ENCODE data around the gene KCNG1. TPM values are rescaled to one million over a fixed set of nuclear protein-coding genes. Genes with fewer than 3 reads are reported as not detected.

The KCNG1 gene, protein sequence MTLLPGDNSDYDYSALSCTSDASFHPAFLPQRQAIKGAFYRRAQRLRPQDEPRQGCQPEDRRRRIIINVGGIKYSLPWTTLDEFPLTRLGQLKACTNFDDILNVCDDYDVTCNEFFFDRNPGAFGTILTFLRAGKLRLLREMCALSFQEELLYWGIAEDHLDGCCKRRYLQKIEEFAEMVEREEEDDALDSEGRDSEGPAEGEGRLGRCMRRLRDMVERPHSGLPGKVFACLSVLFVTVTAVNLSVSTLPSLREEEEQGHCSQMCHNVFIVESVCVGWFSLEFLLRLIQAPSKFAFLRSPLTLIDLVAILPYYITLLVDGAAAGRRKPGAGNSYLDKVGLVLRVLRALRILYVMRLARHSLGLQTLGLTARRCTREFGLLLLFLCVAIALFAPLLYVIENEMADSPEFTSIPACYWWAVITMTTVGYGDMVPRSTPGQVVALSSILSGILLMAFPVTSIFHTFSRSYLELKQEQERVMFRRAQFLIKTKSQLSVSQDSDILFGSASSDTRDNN
- polyA plus RNA-seq (2011; rRNA removed) (16.0 and 20.3 TPM in 2 replicates), polyA minus RNA-seq (2011; rRNA and poly(A)+ RNA removed) (12.3 and 15.2 TPM in 2 replicates)

DNA sequence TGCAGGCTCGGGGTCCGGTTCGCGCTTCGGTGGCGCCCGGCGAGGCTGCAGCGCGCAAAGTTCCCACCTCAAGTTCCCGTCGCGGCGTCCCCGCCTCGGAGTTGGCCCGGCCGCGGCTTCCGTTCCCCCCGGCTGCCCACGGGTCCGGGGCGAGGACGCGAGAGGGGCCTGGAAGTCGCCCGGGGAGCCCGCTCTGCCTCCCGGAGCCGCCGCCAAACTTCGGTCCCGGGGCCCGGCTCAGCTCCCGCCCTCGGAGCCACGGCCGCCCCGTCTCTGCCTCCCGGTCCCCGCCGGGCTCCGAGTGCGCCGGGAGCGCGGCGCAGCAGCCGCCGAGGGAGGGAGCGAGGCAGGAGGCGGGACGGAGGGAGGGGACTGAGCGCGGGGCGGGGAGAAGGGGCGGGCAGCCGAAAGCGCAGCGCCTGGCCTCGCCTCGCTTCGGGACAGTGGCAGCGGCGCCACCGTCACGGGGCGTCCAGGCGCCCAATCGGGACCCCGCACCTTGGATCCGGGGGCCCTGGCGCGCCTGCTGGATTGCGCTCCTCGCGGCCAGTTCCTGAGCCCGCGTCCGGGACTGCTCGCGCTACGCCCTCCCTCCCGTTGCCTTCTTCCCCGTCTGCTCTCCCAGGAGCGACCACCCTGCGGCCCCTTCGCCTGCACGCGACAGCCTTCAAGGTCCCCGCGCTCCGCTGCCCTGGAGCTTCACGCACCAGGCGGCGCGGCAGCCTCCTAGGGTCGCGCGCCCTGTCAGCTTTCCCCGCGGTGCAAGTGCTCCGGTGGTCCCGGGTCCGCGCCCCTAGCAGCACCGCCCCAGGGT, at the start of gene KCNG1:
KCNG1 (minus strand) TSS at position 305 of the 814 bp plus-strand sequence. CDS start 12,769 bp downstream, outside the sequence.
- Histone ChIP-seq H3K27me3 (ENCODE audit: control insufficient read depth, insufficient read depth, low read length) (peaks cover 2% of the 10 kb centered on the region), H3K27ac (ENCODE audit: low read depth, low read length) (peak within 1 kb of the TSS; percentile 21), H3K4me3 (ENCODE audit: low read depth, low read length) (peak within 1 kb of the TSS; percentile 73), H3K9me3 (ENCODE audit: control insufficient read depth, insufficient read depth, low read length) (no peaks in the 10 kb centered on the region)
- ChIA-PET CTCF (interaction anchor here (1.5 kb wide), 1 partner anchor 36 kb away, joined by 3 read pairs; no protein-coding TSS in a partner anchor), POLR2A (no interaction called here)
- no peak for TF ChIP-seq CTCF (IDR thresholded peaks at IDR 0.05; ENCODE audit: low read depth, low read length)
- DNase-seq (ENCODE audit: low read depth, low spot score): no peak

GRCh38 chr20:51070621-51071020, 47.7 kb upstream of the KCNG1 start:
- no peak for DNase-seq (ENCODE audit: low read depth, low spot score)
- no peaks in the 10 kb centered on the region for H3K9me3 ChIP-seq (ENCODE audit: control insufficient read depth, insufficient read depth, low read length)
- ChIA-PET CTCF (no interaction called here), POLR2A (no interaction called here)
- H3K27ac ChIP-seq (ENCODE audit: low read depth, low read length): no peak overlapping the region
- H3K4me3 ChIP-seq (ENCODE audit: low read depth, low read length): no peak overlapping the region
- TF ChIP-seq CTCF (IDR thresholded peaks at IDR 0.05; ENCODE audit: low read depth, low read length): no peak
- peaks cover 38% of the 10 kb centered on the region for H3K27me3 ChIP-seq (ENCODE audit: control insufficient read depth, insufficient read depth, low read length)

GRCh38 chr20:51067792-51068191, 44.9 kb upstream of the KCNG1 start:
- ChIA-PET POLR2A (no interaction called here), CTCF (interaction anchor here (1.5 kb wide), 1 partner anchor 52 kb away, joined by 3 read pairs; no protein-coding TSS in a partner anchor)
- DNase-seq (ENCODE audit: low read depth, low spot score): no peak
- no peak for TF ChIP-seq CTCF (IDR thresholded peaks at IDR 0.05; ENCODE audit: low read depth, low read length)
- H3K27me3 ChIP-seq (ENCODE audit: control insufficient read depth, insufficient read depth, low read length): peaks cover 18% of the 10 kb centered on the region
- H3K9me3 ChIP-seq (ENCODE audit: control insufficient read depth, insufficient read depth, low read length): no peaks in the 10 kb centered on the region
- no peak overlapping the region for H3K27ac ChIP-seq (ENCODE audit: low read depth, low read length)
- no peak overlapping the region for H3K4me3 ChIP-seq (ENCODE audit: low read depth, low read length)

DNA sequence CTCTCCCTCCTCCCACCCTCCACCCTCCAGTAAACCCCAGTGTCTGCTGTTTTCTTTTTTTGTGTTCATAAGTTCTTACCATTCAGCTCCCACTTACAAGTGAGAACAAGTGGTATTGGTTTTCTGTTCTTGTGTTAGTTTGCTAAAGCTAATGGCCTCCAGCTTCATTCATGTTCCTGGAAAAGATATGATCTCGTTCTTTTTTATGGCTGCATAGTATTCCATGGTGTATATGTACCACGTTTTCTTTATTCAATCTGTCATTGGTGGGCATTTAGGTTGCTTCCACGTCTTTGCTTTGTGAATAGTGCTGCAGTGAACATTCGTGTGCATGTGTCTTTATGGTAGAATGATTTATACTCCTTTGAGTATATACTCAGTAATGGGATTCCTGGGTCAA, 42.7 kb upstream of the KCNG1 start:
- Histone ChIP-seq H3K27me3 (ENCODE audit: control insufficient read depth, insufficient read depth, low read length) (peaks cover 5% of the 10 kb centered on the region), H3K4me3 (ENCODE audit: low read depth, low read length) (no peak overlapping the region), H3K9me3 (ENCODE audit: control insufficient read depth, insufficient read depth, low read length) (no peaks in the 10 kb centered on the region), H3K27ac (ENCODE audit: low read depth, low read length) (no peak overlapping the region)
- POLR2A ChIA-PET: no interaction called here
- TF ChIP-seq CTCF (IDR thresholded peaks at IDR 0.05; ENCODE audit: low read depth, low read length): no peak
- CTCF ChIA-PET: interaction anchor here (1.8 kb wide), 1 partner anchor 50 kb away, joined by 4 read pairs; no protein-coding TSS in a partner anchor
- DNase-seq (ENCODE audit: low read depth, low spot score): no peak

Data from AG04450 (cell line).